ENCODE measurements around the gene LTBP4. TPM values are rescaled to one million over a fixed set of nuclear protein-coding genes. Genes with fewer than 3 reads are reported as not detected.

Gene LTBP4
- total RNA-seq, 1 donor from 2014 or later = 93.6 TPM

DNA sequence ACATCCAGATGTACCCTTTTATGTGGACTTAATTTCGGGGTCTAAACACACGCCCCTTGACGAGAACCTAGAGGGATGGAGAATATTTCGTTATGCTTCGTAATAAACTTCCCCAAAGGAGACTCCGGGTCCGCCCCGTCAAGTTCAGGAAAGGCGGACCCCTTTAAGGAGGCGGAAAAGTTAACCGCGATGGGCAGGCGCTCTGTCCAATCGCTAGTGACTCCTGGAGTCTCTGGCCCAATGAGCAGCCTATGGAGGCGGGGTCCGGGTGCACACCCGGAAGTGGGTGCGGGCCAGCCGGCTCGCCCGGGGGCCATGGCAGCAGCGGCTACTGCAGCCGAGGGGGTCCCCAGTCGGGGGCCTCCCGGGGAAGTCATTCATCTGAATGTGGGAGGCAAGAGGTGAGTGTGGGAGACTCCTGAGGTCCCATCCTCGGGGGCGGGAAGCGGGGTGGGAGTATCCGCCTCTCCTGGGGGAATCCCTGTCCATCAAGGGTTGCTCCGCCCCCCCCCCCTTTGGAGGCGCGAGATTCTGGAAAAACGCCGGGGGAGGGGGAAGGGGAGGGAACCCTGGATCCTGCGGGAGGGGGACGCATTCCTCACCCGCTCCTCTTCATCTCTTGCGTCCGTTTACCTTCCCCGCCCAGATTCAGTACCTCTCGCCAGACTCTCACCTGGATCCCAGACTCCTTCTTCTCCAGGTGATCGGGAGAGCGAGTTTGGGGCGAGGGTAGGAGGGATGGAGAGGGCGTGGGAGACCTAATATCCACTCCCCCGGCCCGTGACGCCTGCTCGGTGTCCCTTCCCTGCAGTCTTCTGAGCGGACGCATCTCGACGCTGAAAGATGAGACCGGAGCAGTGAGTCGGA, 24.4 kb upstream of the LTBP4 start, which contains the start of gene SHKBP1:
SHKBP1 (plus strand) TSS at position 289 of the 867 bp plus-strand sequence; CDS start at position 316, 27 bp downstream.
- H3K4me3 Mint-ChIP-seq (ENCODE audit: unreplicated experiment) = peak within 1 kb of the TSS; percentile 83
- peak; percentile 97 for DNase-seq (ENCODE audit: extremely low spot score, unreplicated experiment)
- no peak for TF ChIP-seq CTCF (IDR thresholded peaks at IDR 0.05)

GRCh38 chr19:40578442-40578908, 22.7 kb upstream of the LTBP4 start:
- DNase-seq (ENCODE audit: extremely low spot score, unreplicated experiment) = no peak
- H3K27me3 Mint-ChIP-seq (ENCODE audit: unreplicated experiment) = no peaks in the 10 kb centered on the region
- H3K36me3 Mint-ChIP-seq (ENCODE audit: unreplicated experiment) = peaks cover 6% of the 10 kb centered on the region
- peaks cover 7% of the 10 kb centered on the region for H3K4me1 Mint-ChIP-seq (ENCODE audit: unreplicated experiment)
- peak overlapping the region; percentile 14 for H3K27ac Mint-ChIP-seq (ENCODE audit: unreplicated experiment)
- no peak overlapping the region for H3K4me3 Mint-ChIP-seq (ENCODE audit: unreplicated experiment)
- no peaks in the 10 kb centered on the region for H3K9me3 Mint-ChIP-seq (ENCODE audit: unreplicated experiment)
- no peak for TF ChIP-seq CTCF (IDR thresholded peaks at IDR 0.05)

More for the DNA sequence above, 24.4 kb upstream of the LTBP4 start, which contains the start of gene SHKBP1:
- Mint-ChIP-seq H3K27ac (ENCODE audit: unreplicated experiment) (peak within 1 kb of the TSS; percentile 67), H3K4me1 (ENCODE audit: unreplicated experiment) (peaks cover 7% of the 10 kb centered on the region), H3K9me3 (ENCODE audit: unreplicated experiment) (no peaks in the 10 kb centered on the region), H3K36me3 (ENCODE audit: unreplicated experiment) (no peaks in the 10 kb centered on the region), H3K27me3 (ENCODE audit: unreplicated experiment) (no peaks in the 10 kb centered on the region)

DNA sequence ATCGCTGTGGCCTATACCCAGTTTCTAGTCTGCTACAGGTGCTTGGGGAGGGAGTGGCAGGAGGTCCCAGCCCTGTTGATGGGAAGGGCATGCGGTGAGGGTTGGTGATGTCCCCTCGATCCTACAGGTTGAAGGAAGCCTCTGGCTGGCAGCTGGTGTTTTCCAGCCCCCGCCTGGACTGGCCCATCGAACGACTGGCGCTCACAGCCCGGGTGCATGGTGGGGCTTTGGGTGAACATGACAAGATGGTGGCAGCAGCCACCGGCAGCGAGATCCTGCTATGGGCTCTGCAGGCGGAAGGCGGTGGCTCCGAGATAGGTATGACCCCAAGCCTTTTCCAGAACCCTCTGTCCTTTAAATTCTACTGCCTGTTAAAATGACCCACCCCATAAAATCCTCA, 20.6 kb upstream of the LTBP4 start:
- H3K27me3 Mint-ChIP-seq (ENCODE audit: unreplicated experiment) = no peaks in the 10 kb centered on the region
- H3K9me3 Mint-ChIP-seq (ENCODE audit: unreplicated experiment) = no peaks in the 10 kb centered on the region
- H3K27ac Mint-ChIP-seq (ENCODE audit: unreplicated experiment) = no peak overlapping the region
- H3K4me1 Mint-ChIP-seq (ENCODE audit: unreplicated experiment) = peaks cover 8% of the 10 kb centered on the region
- H3K36me3 Mint-ChIP-seq (ENCODE audit: unreplicated experiment) = peaks cover 13% of the 10 kb centered on the region
- no peak overlapping the region for H3K4me3 Mint-ChIP-seq (ENCODE audit: unreplicated experiment)
- no peak for TF ChIP-seq CTCF (IDR thresholded peaks at IDR 0.05)
- DNase-seq (ENCODE audit: extremely low spot score, unreplicated experiment) = no peak

- Mint-ChIP-seq H3K27me3 (ENCODE audit: unreplicated experiment) (no peaks in the 10 kb centered on the region), H3K36me3 (ENCODE audit: unreplicated experiment) (peaks cover 16% of the 10 kb centered on the region), H3K9me3 (ENCODE audit: unreplicated experiment) (no peaks in the 10 kb centered on the region), H3K4me3 (ENCODE audit: unreplicated experiment) (no peak overlapping the region), H3K4me1 (ENCODE audit: unreplicated experiment) (peaks cover 14% of the 10 kb centered on the region), H3K27ac (ENCODE audit: unreplicated experiment) (no peak overlapping the region)
- no peak for DNase-seq (ENCODE audit: extremely low spot score, unreplicated experiment)
- TF ChIP-seq CTCF (IDR thresholded peaks at IDR 0.05) = no peak
Measured at GRCh38 chr19:40581531-40581930, 19.6 kb upstream of the LTBP4 start.

GRCh38 chr19:40582467-40582866, 18.7 kb upstream of the LTBP4 start:
- H3K9me3 Mint-ChIP-seq (ENCODE audit: unreplicated experiment) = no peaks in the 10 kb centered on the region
- H3K4me1 Mint-ChIP-seq (ENCODE audit: unreplicated experiment) = peaks cover 13% of the 10 kb centered on the region
- no peaks in the 10 kb centered on the region for H3K27me3 Mint-ChIP-seq (ENCODE audit: unreplicated experiment)

More at GRCh38 chr19:40582467-40582866, 18.7 kb upstream of the LTBP4 start:
- TF ChIP-seq CTCF (IDR thresholded peaks at IDR 0.05) = no peak
- Mint-ChIP-seq H3K36me3 (ENCODE audit: unreplicated experiment) (peaks cover 21% of the 10 kb centered on the region), H3K4me3 (ENCODE audit: unreplicated experiment) (no peak overlapping the region), H3K27ac (ENCODE audit: unreplicated experiment) (no peak overlapping the region)
- no peak for DNase-seq (ENCODE audit: extremely low spot score, unreplicated experiment)
